ENCODE data around the gene KAT2A. TPM values are rescaled to one million over a fixed set of nuclear protein-coding genes. Genes with fewer than 3 reads are reported as not detected.

The KAT2A gene
- polyA plus RNA-seq, 1 experiment, result 13.6 TPM

- ChIA-PET POLR2A (no interaction called here), CTCF (no interaction called here)
- no peak for DNase-seq (ENCODE audit: low read depth, low spot score)
- no peaks in the 10 kb centered on the region; the same call in 1 of the 2 replicates for H3K9me3 ChIP-seq (ENCODE audit: control insufficient read depth, insufficient read depth, low read length)
- H3K27me3 ChIP-seq (ENCODE audit: control insufficient read depth, insufficient read depth, low read length), result peaks cover 7% of the 10 kb centered on the region
- H3K4me3 ChIP-seq (ENCODE audit: low read depth, low read length), result no peak overlapping the region
- H3K27ac ChIP-seq (ENCODE audit: low read depth, low read length), result no peak overlapping the region
- TF ChIP-seq, protein P1, sequence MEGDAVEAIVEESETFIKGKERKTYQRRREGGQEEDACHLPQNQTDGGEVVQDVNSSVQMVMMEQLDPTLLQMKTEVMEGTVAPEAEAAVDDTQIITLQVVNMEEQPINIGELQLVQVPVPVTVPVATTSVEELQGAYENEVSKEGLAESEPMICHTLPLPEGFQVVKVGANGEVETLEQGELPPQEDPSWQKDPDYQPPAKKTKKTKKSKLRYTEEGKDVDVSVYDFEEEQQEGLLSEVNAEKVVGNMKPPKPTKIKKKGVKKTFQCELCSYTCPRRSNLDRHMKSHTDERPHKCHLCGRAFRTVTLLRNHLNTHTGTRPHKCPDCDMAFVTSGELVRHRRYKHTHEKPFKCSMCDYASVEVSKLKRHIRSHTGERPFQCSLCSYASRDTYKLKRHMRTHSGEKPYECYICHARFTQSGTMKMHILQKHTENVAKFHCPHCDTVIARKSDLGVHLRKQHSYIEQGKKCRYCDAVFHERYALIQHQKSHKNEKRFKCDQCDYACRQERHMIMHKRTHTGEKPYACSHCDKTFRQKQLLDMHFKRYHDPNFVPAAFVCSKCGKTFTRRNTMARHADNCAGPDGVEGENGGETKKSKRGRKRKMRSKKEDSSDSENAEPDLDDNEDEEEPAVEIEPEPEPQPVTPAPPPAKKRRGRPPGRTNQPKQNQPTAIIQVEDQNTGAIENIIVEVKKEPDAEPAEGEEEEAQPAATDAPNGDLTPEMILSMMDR (IDR thresholded peaks at IDR 0.05; ENCODE audit: low read depth, low read length), result no peak
Measured at GRCh38 chr17:42165751-42166150, 44.6 kb upstream of the KAT2A start.

GRCh38 chr17:42163696-42164407 lies 42.7 kb upstream of the KAT2A start:
- Histone ChIP-seq H3K4me3 (ENCODE audit: low read depth, low read length) (no peak overlapping the region), H3K27ac (ENCODE audit: low read depth, low read length) (no peak overlapping the region), H3K9me3 (ENCODE audit: control insufficient read depth, insufficient read depth, low read length) (no peaks in the 10 kb centered on the region; the same call in 1 of the 2 replicates), H3K27me3 (ENCODE audit: control insufficient read depth, insufficient read depth, low read length) (peaks cover 2% of the 10 kb centered on the region)
- ChIA-PET CTCF (interaction anchor here (0.9 kb wide), 1 partner anchor 20 kb away, joined by 5 read pairs; no protein-coding TSS in a partner anchor), POLR2A (interaction anchor here (0.6 kb wide), 1 partner anchor 35 kb away, joined by 3 read pairs; no protein-coding TSS in a partner anchor)
- TF ChIP-seq, protein P1 (IDR thresholded peaks at IDR 0.05; ENCODE audit: low read depth, low read length), result no peak
- DNase-seq (ENCODE audit: low read depth, low spot score), result no peak

- DNase-seq (ENCODE audit: low read depth, low spot score), result no peak
- POLR2A ChIA-PET, result no interaction called here
- Histone ChIP-seq H3K4me3 (ENCODE audit: low read depth, low read length) (no peak overlapping the region), H3K9me3 (ENCODE audit: control insufficient read depth, insufficient read depth, low read length) (no peaks in the 10 kb centered on the region; the same call in 1 of the 2 replicates), H3K27me3 (ENCODE audit: control insufficient read depth, insufficient read depth, low read length) (peaks cover 2% of the 10 kb centered on the region), H3K27ac (ENCODE audit: low read depth, low read length) (no peak overlapping the region)
- CTCF ChIA-PET, result interaction anchor here (0.9 kb wide), 1 partner anchor 21 kb away, joined by 5 read pairs; no protein-coding TSS in a partner anchor
- TF ChIP-seq, protein P1 (IDR thresholded peaks at IDR 0.05; ENCODE audit: low read depth, low read length), result peak; percentile 30; the same call in 1 of the 2 replicates
Measured at GRCh38 chr17:42163113-42163512, 41.9 kb upstream of the KAT2A start.

DNA sequence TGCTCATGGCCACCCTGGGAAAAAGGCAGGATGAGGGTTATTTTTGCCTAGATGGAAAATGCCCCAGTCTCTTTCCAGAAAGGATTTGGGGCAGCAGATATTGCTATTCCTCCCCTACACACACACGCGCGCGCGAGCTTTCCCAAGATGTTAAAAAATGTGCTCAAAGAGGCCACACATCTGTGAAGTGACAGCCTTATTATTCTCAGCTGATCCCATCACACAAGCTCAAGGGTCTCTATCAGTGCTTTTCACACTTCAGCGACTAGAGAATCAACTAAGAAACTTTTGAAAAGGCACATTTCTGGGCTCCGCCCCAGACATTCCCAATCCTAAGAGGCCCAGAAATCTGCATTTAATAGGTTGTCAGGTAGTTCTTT lies 39.4 kb upstream of the KAT2A start:
- no peak for DNase-seq (ENCODE audit: low read depth, low spot score)
- Histone ChIP-seq H3K9me3 (ENCODE audit: control insufficient read depth, insufficient read depth, low read length) (no peaks in the 10 kb centered on the region; the same call in 1 of the 2 replicates), H3K4me3 (ENCODE audit: low read depth, low read length) (no peak overlapping the region), H3K27ac (ENCODE audit: low read depth, low read length) (no peak overlapping the region), H3K27me3 (ENCODE audit: control insufficient read depth, insufficient read depth, low read length) (peaks cover 2% of the 10 kb centered on the region)
- TF ChIP-seq, protein P1 (IDR thresholded peaks at IDR 0.05; ENCODE audit: low read depth, low read length), result no peak
- CTCF ChIA-PET, result no interaction called here
- POLR2A ChIA-PET, result interaction anchor here (0.5 kb wide), 1 partner anchor 27 kb away, joined by 6 read pairs; no protein-coding TSS in a partner anchor
